ENCODE results near the gene CD180.

DNA sequence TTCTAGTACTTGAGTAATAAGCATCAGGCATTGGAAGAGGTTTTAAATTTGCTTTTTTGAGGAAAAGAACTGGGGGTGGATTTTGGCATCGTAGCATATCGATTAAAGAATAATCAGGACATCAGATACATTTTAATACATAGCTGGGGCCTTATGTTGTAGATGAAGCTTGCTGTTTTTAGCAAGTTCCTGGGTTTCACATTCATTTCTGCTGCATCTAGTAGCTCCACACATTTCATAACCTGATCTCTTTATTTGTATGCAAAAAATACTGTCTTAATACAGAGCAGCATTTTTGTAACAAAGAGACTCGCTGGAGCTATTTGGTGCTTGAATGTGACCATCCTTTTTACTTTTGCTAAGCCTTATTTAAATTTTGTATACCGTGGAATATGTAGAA, 28.5 kb downstream of the CD180 start:
- TF ChIP-seq, protein P1, sequence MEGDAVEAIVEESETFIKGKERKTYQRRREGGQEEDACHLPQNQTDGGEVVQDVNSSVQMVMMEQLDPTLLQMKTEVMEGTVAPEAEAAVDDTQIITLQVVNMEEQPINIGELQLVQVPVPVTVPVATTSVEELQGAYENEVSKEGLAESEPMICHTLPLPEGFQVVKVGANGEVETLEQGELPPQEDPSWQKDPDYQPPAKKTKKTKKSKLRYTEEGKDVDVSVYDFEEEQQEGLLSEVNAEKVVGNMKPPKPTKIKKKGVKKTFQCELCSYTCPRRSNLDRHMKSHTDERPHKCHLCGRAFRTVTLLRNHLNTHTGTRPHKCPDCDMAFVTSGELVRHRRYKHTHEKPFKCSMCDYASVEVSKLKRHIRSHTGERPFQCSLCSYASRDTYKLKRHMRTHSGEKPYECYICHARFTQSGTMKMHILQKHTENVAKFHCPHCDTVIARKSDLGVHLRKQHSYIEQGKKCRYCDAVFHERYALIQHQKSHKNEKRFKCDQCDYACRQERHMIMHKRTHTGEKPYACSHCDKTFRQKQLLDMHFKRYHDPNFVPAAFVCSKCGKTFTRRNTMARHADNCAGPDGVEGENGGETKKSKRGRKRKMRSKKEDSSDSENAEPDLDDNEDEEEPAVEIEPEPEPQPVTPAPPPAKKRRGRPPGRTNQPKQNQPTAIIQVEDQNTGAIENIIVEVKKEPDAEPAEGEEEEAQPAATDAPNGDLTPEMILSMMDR (IDR thresholded peaks at IDR 0.05) = no peak
- TF ChIP-seq POLR2A (IDR thresholded peaks at IDR 0.05) = no peak

All from stomach (tissue), 4 donors.